GM12878 (cell line): Measurements from ENCODE around the gene ZNF22. TPM values are rescaled to one million over a fixed set of nuclear protein-coding genes. Genes with fewer than 3 reads are reported as not detected.

Experiments
- CREM ChIP-seq: IDR thresholded peaks from 2 replicates; pipeline ENCODE4 v1.6.1; 2014; ENCODE audit warnings: antibody characterized with exemption, low read depth
- EGR1 ChIP-seq, 2 experiments: IDR thresholded peaks; 1 replicate in 1 of 2; 2 replicates in 1 of 2; pipeline ENCODE4 v1.6.1; 2011 to 2012; ENCODE audit warnings: low read depth in 2 of 2, low read length in 2 of 2, borderline replicate concordance in 1 of 2, mild to moderate bottlenecking in 1 of 2, moderate library complexity in 1 of 2
- ETV6 ChIP-seq, 2 experiments: fragments of 450-650 bp in 1 of 2; IDR thresholded peaks in 1 of 2; conservative IDR thresholded peaks in 1 of 2; 2 replicates each; pipeline ENCODE4 v1.6.1; 2014; ENCODE audit warnings: antibody characterized with exemption in 1 of 2, borderline replicate concordance in 1 of 2, low read depth in 1 of 2, mild to moderate bottlenecking in 1 of 2, moderate library complexity in 1 of 2
- FOXK2 ChIP-seq: fragments of 450-650 bp; IDR thresholded peaks from 2 replicates; pipeline ENCODE4 v1.6.1; 2017; ENCODE audit warnings: mild to moderate bottlenecking, moderate library complexity
- KAT2A ChIP-seq: conservative IDR thresholded peaks from 2 replicates; pipeline ENCODE4 v1.6.1; 2011; ENCODE audit warnings: low read depth, low read length; ENCODE audit not compliant: control insufficient read depth
- SIN3A ChIP-seq: IDR thresholded peaks from 2 replicates; pipeline ENCODE4 v1.6.1; 2012; ENCODE audit warnings: low read depth, low read length, improper control_type of control experiment
- SMAD1 ChIP-seq: fragments of 450-650 bp; IDR thresholded peaks from 2 replicates; pipeline ENCODE4 v1.6.1; 2018; ENCODE audit warnings: mild to moderate bottlenecking, low read depth; ENCODE audit not compliant: partially characterized antibody
- SREBF1 ChIP-seq: IDR thresholded peaks from 2 replicates; pipeline ENCODE4 v1.6.1; 2012; ENCODE audit warnings: mild to moderate bottlenecking, low read length
- TARDBP ChIP-seq: IDR thresholded peaks from 2 replicates; pipeline ENCODE4 v1.6.1; 2016; ENCODE audit warnings: borderline replicate concordance
- TCF12 ChIP-seq: IDR thresholded peaks from 2 replicates; pipeline ENCODE4 v1.6.1; 2011; ENCODE audit warnings: low read depth, mild to moderate bottlenecking, low read length
- TCF3 ChIP-seq: IDR thresholded peaks from 2 replicates; pipeline ENCODE4 v1.6.1; 2012; ENCODE audit warnings: low read depth, mild to moderate bottlenecking, low read length, borderline replicate concordance; ENCODE audit not compliant: insufficient read depth
- polyA plus RNA-seq, 11 experiments: library from polyadenylated mRNA; depleted of rRNA in 4 of 11; unstranded in 6 of 11; stranded (reverse) in 5 of 11; fragments of >200 nt; fragmentation: Nextera tagmentation in 4 of 11; fragmentation: Illumina TruSeq in 1 of 11; extraction: Ambion mirVana in 4 of 11; extraction: Trizol in 1 of 11; gene quantifications; 1 replicate in 1 of 11; 2 replicates in 10 of 11; pipeline versions ENCODE4 v1.2.1 to v1.2.3, GENCODE V29; 2011 to 2016; ENCODE audit warnings: inconsistent platforms in 2 of 11, missing spikeins in 2 of 11, low read depth in 1 of 11
- total RNA-seq, 4 experiments: library from RNA; depleted of rRNA in 3 of 4; stranded (reverse); fragments of >200 nt in 3 of 4; fragmentation: Illumina TruSeq in 1 of 4; extraction: Trizol in 1 of 4; gene quantifications; 2 replicates each; pipeline versions ENCODE4 v1.2.1 to v1.2.3, GENCODE V29; 2013 to 2021
- TF ChIP-seq, protein P1 (sequence below): fragments of 450-650 bp; IDR thresholded peaks from 2 replicates; pipeline ENCODE4 v1.6.1; 2018; ENCODE audit warnings: mild to moderate bottlenecking, low read depth, moderate library complexity; ENCODE audit not compliant: partially characterized antibody
- TF ChIP-seq, protein P2 (sequence below): IDR thresholded peaks from 2 replicates; pipeline ENCODE4 v1.6.1; 2012; ENCODE audit warnings: improper control_type of control experiment, low read depth, low read length; ENCODE audit not compliant: insufficient replicate concordance
- TF ChIP-seq, protein P3 (sequence below): fragments of 450-650 bp; IDR thresholded peaks from 2 replicates; pipeline ENCODE4 v1.6.1; 2016; ENCODE audit warnings: mild to moderate bottlenecking, moderate library complexity, borderline replicate concordance

The ZNF22 gene
- total and polyA plus RNA-seq, 10 of the 15 experiments (the other 5 are each of a cell fraction or from before 2014, with no cell fraction given), result 31.1 to 74.4 (median 43.8) TPM

DNA sequence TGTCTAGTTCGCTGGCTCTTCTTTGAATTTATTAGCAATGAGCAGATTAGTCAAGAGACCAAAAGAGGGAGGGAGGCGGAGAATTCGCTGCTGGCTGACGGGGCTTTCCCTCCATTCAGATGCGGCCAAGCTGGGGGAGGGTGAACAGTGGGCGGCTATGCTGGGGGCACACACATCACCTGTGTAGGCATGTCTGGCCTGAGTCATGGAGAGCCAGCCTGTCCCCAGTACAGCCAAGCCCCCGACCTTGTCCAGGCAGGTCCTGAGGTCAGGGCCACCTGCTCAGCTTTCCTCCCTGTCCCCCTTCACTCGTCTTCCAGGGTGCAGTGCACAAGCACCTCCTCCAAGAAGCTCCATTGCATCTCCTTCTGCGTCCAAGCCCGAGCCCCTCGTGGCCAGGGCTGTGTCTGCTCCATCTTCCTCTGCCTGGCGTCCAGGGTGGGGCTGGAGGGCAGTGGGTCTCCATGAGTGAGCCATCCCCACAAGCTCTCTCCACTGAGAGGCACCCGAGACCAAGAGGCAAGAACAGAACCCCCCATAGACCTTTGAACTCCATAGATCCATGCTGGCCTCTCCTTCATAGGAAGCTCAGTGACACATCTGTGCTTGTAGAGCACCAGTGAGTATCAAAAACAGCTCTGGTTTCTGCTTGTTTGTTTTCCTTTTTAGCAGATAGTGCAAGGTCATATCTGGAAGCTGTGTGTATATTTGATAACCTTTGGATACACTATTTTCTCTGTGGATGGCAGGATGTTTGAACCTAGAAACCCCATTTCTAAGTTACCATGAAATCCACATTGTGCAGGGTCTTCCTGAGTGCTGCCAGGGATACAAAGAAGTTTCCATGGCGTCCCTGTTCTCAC, 20.2 kb upstream of the ZNF22 start (continued):
- TF ChIP-seq, protein P1, sequence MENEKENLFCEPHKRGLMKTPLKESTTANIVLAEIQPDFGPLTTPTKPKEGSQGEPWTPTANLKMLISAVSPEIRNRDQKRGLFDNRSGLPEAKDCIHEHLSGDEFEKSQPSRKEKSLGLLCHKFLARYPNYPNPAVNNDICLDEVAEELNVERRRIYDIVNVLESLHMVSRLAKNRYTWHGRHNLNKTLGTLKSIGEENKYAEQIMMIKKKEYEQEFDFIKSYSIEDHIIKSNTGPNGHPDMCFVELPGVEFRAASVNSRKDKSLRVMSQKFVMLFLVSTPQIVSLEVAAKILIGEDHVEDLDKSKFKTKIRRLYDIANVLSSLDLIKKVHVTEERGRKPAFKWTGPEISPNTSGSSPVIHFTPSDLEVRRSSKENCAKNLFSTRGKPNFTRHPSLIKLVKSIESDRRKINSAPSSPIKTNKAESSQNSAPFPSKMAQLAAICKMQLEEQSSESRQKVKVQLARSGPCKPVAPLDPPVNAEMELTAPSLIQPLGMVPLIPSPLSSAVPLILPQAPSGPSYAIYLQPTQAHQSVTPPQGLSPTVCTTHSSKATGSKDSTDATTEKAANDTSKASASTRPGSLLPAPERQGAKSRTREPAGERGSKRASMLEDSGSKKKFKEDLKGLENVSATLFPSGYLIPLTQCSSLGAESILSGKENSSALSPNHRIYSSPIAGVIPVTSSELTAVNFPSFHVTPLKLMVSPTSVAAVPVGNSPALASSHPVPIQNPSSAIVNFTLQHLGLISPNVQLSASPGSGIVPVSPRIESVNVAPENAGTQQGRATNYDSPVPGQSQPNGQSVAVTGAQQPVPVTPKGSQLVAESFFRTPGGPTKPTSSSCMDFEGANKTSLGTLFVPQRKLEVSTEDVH, result no peak
- TF ChIP-seq TCF12 (0 out of 2 replicates have a peak, but pooled peaks have one; percentile 14), SMAD1 (no peak), TARDBP (no peak), FOXK2 (peak; percentile 56), ETV6 (conservative IDR thresholded peaks at IDR 0.05 in 1 of 2, IDR thresholded peaks at IDR 0.05 in 1 of 2; ENCODE audit: borderline replicate concordance in 1 of 2, low read depth in 1 of 2) (no peak), KAT2A (no peak), CREM (peak; percentile 27; the same call in 1 of the 2 replicates), TCF3 (0 out of 2 replicates have a peak, but pooled peaks have one; percentile 19), EGR1 (IDR thresholded peaks at IDR 0.05; ENCODE audit: borderline replicate concordance in 1 of 2, low read depth in 2 of 2, low read length in 2 of 2) (peak in 1 of 2 experiments; percentile 44; a peak in 1 of 3 replicates), SIN3A (no peak), SREBF1 (no peak)
- TF ChIP-seq, protein P2, sequence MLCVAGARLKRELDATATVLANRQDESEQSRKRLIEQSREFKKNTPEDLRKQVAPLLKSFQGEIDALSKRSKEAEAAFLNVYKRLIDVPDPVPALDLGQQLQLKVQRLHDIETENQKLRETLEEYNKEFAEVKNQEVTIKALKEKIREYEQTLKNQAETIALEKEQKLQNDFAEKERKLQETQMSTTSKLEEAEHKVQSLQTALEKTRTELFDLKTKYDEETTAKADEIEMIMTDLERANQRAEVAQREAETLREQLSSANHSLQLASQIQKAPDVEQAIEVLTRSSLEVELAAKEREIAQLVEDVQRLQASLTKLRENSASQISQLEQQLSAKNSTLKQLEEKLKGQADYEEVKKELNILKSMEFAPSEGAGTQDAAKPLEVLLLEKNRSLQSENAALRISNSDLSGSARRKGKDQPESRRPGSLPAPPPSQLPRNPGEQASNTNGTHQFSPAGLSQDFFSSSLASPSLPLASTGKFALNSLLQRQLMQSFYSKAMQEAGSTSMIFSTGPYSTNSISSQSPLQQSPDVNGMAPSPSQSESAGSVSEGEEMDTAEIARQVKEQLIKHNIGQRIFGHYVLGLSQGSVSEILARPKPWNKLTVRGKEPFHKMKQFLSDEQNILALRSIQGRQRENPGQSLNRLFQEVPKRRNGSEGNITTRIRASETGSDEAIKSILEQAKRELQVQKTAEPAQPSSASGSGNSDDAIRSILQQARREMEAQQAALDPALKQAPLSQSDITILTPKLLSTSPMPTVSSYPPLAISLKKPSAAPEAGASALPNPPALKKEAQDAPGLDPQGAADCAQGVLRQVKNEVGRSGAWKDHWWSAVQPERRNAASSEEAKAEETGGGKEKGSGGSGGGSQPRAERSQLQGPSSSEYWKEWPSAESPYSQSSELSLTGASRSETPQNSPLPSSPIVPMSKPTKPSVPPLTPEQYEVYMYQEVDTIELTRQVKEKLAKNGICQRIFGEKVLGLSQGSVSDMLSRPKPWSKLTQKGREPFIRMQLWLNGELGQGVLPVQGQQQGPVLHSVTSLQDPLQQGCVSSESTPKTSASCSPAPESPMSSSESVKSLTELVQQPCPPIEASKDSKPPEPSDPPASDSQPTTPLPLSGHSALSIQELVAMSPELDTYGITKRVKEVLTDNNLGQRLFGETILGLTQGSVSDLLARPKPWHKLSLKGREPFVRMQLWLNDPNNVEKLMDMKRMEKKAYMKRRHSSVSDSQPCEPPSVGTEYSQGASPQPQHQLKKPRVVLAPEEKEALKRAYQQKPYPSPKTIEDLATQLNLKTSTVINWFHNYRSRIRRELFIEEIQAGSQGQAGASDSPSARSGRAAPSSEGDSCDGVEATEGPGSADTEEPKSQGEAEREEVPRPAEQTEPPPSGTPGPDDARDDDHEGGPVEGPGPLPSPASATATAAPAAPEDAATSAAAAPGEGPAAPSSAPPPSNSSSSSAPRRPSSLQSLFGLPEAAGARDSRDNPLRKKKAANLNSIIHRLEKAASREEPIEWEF, result no peak
- TF ChIP-seq, protein P3, sequence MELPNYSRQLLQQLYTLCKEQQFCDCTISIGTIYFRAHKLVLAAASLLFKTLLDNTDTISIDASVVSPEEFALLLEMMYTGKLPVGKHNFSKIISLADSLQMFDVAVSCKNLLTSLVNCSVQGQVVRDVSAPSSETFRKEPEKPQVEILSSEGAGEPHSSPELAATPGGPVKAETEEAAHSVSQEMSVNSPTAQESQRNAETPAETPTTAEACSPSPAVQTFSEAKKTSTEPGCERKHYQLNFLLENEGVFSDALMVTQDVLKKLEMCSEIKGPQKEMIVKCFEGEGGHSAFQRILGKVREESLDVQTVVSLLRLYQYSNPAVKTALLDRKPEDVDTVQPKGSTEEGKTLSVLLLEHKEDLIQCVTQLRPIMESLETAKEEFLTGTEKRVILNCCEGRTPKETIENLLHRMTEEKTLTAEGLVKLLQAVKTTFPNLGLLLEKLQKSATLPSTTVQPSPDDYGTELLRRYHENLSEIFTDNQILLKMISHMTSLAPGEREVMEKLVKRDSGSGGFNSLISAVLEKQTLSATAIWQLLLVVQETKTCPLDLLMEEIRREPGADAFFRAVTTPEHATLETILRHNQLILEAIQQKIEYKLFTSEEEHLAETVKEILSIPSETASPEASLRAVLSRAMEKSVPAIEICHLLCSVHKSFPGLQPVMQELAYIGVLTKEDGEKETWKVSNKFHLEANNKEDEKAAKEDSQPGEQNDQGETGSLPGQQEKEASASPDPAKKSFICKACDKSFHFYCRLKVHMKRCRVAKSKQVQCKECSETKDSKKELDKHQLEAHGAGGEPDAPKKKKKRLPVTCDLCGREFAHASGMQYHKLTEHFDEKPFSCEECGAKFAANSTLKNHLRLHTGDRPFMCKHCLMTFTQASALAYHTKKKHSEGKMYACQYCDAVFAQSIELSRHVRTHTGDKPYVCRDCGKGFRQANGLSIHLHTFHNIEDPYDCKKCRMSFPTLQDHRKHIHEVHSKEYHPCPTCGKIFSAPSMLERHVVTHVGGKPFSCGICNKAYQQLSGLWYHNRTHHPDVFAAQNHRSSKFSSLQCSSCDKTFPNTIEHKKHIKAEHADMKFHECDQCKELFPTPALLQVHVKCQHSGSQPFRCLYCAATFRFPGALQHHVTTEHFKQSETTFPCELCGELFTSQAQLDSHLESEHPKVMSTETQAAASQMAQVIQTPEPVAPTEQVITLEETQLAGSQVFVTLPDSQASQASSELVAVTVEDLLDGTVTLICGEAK, result no peak
